ENCODE results near the gene HEBP1. TPM values are rescaled to one million over a fixed set of nuclear protein-coding genes. Genes with fewer than 3 reads are reported as not detected.

The HEBP1 gene
- total and polyA plus RNA-seq, 7 experiments from 2014 or later = 10.9 to 47.7 (median 16.4) TPM

GRCh38 chr12:12979731-12980259 is 20.3 kb downstream of the HEBP1 start:
- H3K4me1 Mint-ChIP-seq = no peaks in the 10 kb centered on the region
- no peak for ATAC-seq
- peaks cover 2 to 27% (median 9%) of the 10 kb centered on the region in 5 donors for H3K36me3 Mint-ChIP-seq
- H3K4me3 Mint-ChIP-seq = no peak overlapping the region
- Histone ChIP-seq H3K27ac (ENCODE audit: low read depth, low read length) (no peak overlapping the region), H3K4me3 (ENCODE audit: low read length) (no peak overlapping the region), H3K36me3 (ENCODE audit: control insufficient read depth in 2 of 3, insufficient read depth in 3 of 3, low read length in 3 of 3) (peaks cover 0 to 27% (median 0%) of the 10 kb centered on the region in 3 experiments), H3K9me3 (ENCODE audit: control insufficient read depth in 2 of 3, low read length in 3 of 3) (no peaks in the 10 kb centered on the region), H3K4me1 (ENCODE audit: control insufficient read depth in 2 of 2, insufficient read depth in 2 of 2, low read length in 2 of 2) (no peaks in the 10 kb centered on the region), H3K27me3 (ENCODE audit: control insufficient read depth in 2 of 2, insufficient read depth in 2 of 2, low read length in 2 of 2) (no peaks in the 10 kb centered on the region)
- intact Hi-C loops (cut with micrococcal nuclease) = no loop called here
- no peak for DNase-seq
- CTCF ChIA-PET = interaction anchor here (1.6 kb wide), 1 partner anchor 63 kb away, joined by 5 read pairs; no protein-coding TSS in a partner anchor
- no peaks in the 10 kb centered on the region for H3K27me3 Mint-ChIP-seq
- peaks cover 0 to 4% (median 0%) of the 10 kb centered on the region in 11 donors for H3K9me3 Mint-ChIP-seq
- no peak overlapping the region for H3K27ac Mint-ChIP-seq
- POLR2A ChIA-PET = no interaction called here

- Mint-ChIP-seq H3K36me3 (peaks cover 8 to 30% (median 16%) of the 10 kb centered on the region in 5 donors), H3K9me3 (peaks cover 0 to 10% (median 4%) of the 10 kb centered on the region in 11 donors), H3K4me3 (no peak overlapping the region), H3K27ac (no peak overlapping the region), H3K27me3 (no peaks in the 10 kb centered on the region), H3K4me1 (peaks cover 0 to 3% (median 0%) of the 10 kb centered on the region in 7 donors)
- no peak overlapping the region for H3K4me3 ChIP-seq (ENCODE audit: low read length)
- intact Hi-C loops (cut with micrococcal nuclease) = no loop called here
- no peaks in the 10 kb centered on the region for H3K27me3 ChIP-seq (ENCODE audit: control insufficient read depth in 2 of 2, insufficient read depth in 2 of 2, low read length in 2 of 2)
- H3K36me3 ChIP-seq (ENCODE audit: control insufficient read depth in 2 of 3, insufficient read depth in 3 of 3, low read length in 3 of 3) = peaks cover 0 to 34% (median 0%) of the 10 kb centered on the region in 3 experiments
- no peaks in the 10 kb centered on the region for H3K4me1 ChIP-seq (ENCODE audit: control insufficient read depth in 2 of 2, insufficient read depth in 2 of 2, low read length in 2 of 2)
- DNase-seq (no peak), ATAC-seq (no peak)
- ChIA-PET CTCF (interaction anchor here (1.6 kb wide), 1 partner anchor 62 kb away, joined by 5 read pairs; no protein-coding TSS in a partner anchor), POLR2A (no interaction called here)
- H3K27ac ChIP-seq (ENCODE audit: low read depth, low read length) = no peak overlapping the region
- no peaks in the 10 kb centered on the region for H3K9me3 ChIP-seq (ENCODE audit: control insufficient read depth in 2 of 3, low read length in 3 of 3)
These were observed 20.9 kb downstream of the HEBP1 start for GRCh38 chr12:12979126-12979525.

GRCh38 chr12:12977231-12977630 is 22.8 kb downstream of the HEBP1 start:
- Mint-ChIP-seq H3K27ac (no peak overlapping the region), H3K9me3 (peaks cover 5 to 25% (median 14%) of the 10 kb centered on the region in 11 donors), H3K27me3 (no peaks in the 10 kb centered on the region), H3K4me3 (no peak overlapping the region), H3K36me3 (peaks cover 23 to 44% (median 32%) of the 10 kb centered on the region in 5 donors), H3K4me1 (peaks cover 0 to 3% (median 0%) of the 10 kb centered on the region in 7 donors)
- no peaks in the 10 kb centered on the region for H3K4me1 ChIP-seq (ENCODE audit: control insufficient read depth in 2 of 2, insufficient read depth in 2 of 2, low read length in 2 of 2)
- intact Hi-C loops (cut with micrococcal nuclease) = no loop called here
- H3K4me3 ChIP-seq (ENCODE audit: low read length) = no peak overlapping the region
- ChIA-PET CTCF (no interaction called here), POLR2A (no interaction called here)
- DNase-seq = no peak
- ATAC-seq = no peak
- H3K36me3 ChIP-seq (ENCODE audit: control insufficient read depth in 2 of 3, insufficient read depth in 3 of 3, low read length in 3 of 3) = peaks cover 0 to 48% (median 0%) of the 10 kb centered on the region in 3 experiments
- H3K9me3 ChIP-seq (ENCODE audit: control insufficient read depth in 2 of 3, low read length in 3 of 3) = peaks cover 0 to 13% (median 0%) of the 10 kb centered on the region in 3 experiments
- no peak overlapping the region for H3K27ac ChIP-seq (ENCODE audit: low read depth, low read length)
- no peaks in the 10 kb centered on the region for H3K27me3 ChIP-seq (ENCODE audit: control insufficient read depth in 2 of 2, insufficient read depth in 2 of 2, low read length in 2 of 2)

GRCh38 chr12:12976366-12976765 is 23.7 kb downstream of the HEBP1 start:
- Histone ChIP-seq H3K36me3 (ENCODE audit: control insufficient read depth in 2 of 3, insufficient read depth in 3 of 3, low read length in 3 of 3) (peaks cover 0 to 42% (median 0%) of the 10 kb centered on the region in 3 experiments), H3K27ac (ENCODE audit: low read depth, low read length) (no peak overlapping the region), H3K4me3 (ENCODE audit: low read length) (no peak overlapping the region), H3K4me1 (ENCODE audit: control insufficient read depth in 2 of 2, insufficient read depth in 2 of 2, low read length in 2 of 2) (no peaks in the 10 kb centered on the region), H3K9me3 (ENCODE audit: control insufficient read depth in 2 of 3, low read length in 3 of 3) (peaks cover 0 to 13% (median 0%) of the 10 kb centered on the region in 3 experiments), H3K27me3 (ENCODE audit: control insufficient read depth in 2 of 2, insufficient read depth in 2 of 2, low read length in 2 of 2) (no peaks in the 10 kb centered on the region)
- Mint-ChIP-seq H3K9me3 (peaks cover 9 to 32% (median 20%) of the 10 kb centered on the region in 11 donors), H3K4me1 (peaks cover 0 to 3% (median 0%) of the 10 kb centered on the region in 7 donors), H3K27me3 (no peaks in the 10 kb centered on the region), H3K36me3 (peaks cover 27 to 53% (median 41%) of the 10 kb centered on the region in 5 donors), H3K4me3 (no peak overlapping the region), H3K27ac (no peak overlapping the region)
- intact Hi-C loops (cut with micrococcal nuclease) = no loop called here
- DNase-seq (no peak), ATAC-seq (no peak)
- ChIA-PET CTCF (no interaction called here), POLR2A (no interaction called here)

GRCh38 chr12:12975322-12976077 is 24.6 kb downstream of the HEBP1 start:
- intact Hi-C loops (cut with micrococcal nuclease) = loop anchor here in 1 of 2 donors (2.0 kb wide), 1 partner anchor 59 kb away; no protein-coding TSS in a partner anchor
- DNase-seq = no peak
- H3K27ac Mint-ChIP-seq = peak overlapping the region in 1 of 9 donors; percentile 12
- Histone ChIP-seq H3K4me3 (ENCODE audit: low read length) (no peak overlapping the region), H3K36me3 (ENCODE audit: control insufficient read depth in 2 of 3, insufficient read depth in 3 of 3, low read length in 3 of 3) (peaks cover 0 to 37% (median 0%) of the 10 kb centered on the region in 3 experiments), H3K27me3 (ENCODE audit: control insufficient read depth in 2 of 2, insufficient read depth in 2 of 2, low read length in 2 of 2) (no peaks in the 10 kb centered on the region), H3K4me1 (ENCODE audit: control insufficient read depth in 2 of 2, insufficient read depth in 2 of 2, low read length in 2 of 2) (no peaks in the 10 kb centered on the region), H3K9me3 (ENCODE audit: control insufficient read depth in 2 of 3, low read length in 3 of 3) (peaks cover 0 to 13% (median 0%) of the 10 kb centered on the region in 3 experiments), H3K27ac (ENCODE audit: low read depth, low read length) (no peak overlapping the region)
- peak; percentile 46 for ATAC-seq
- no peak overlapping the region for H3K4me3 Mint-ChIP-seq
- H3K36me3 Mint-ChIP-seq = peaks cover 27 to 59% (median 47%) of the 10 kb centered on the region in 5 donors
- POLR2A ChIA-PET = no interaction called here
- no peaks in the 10 kb centered on the region for H3K27me3 Mint-ChIP-seq
- CTCF ChIA-PET = no interaction called here
- H3K4me1 Mint-ChIP-seq = peaks cover 0 to 3% (median 0%) of the 10 kb centered on the region in 7 donors
- peaks cover 9 to 32% (median 20%) of the 10 kb centered on the region in 11 donors for H3K9me3 Mint-ChIP-seq

GRCh38 chr12:12974211-12974610 is 25.9 kb downstream of the HEBP1 start:
- no peak overlapping the region for H3K4me3 Mint-ChIP-seq
- H3K27me3 Mint-ChIP-seq = no peaks in the 10 kb centered on the region
- DNase-seq = no peak

More at GRCh38 chr12:12974211-12974610, 25.9 kb downstream of the HEBP1 start:
- peaks cover 9 to 32% (median 20%) of the 10 kb centered on the region in 11 donors for H3K9me3 Mint-ChIP-seq
- no peak overlapping the region for H3K4me3 ChIP-seq (ENCODE audit: low read length)
- peak overlapping the region in 1 of 9 donors; percentile 22 for H3K27ac Mint-ChIP-seq
- peaks cover 0 to 13% (median 0%) of the 10 kb centered on the region in 3 experiments for H3K9me3 ChIP-seq (ENCODE audit: control insufficient read depth in 2 of 3, low read length in 3 of 3)
- H3K36me3 Mint-ChIP-seq = peaks cover 27 to 65% (median 47%) of the 10 kb centered on the region in 5 donors
- no peak overlapping the region for H3K27ac ChIP-seq (ENCODE audit: low read depth, low read length)
- CTCF ChIA-PET = interaction anchor here (0.6 to 0.7 kb wide), 2 partner anchors 10 to 48 kb away, joined by 3 read pairs; no protein-coding TSS in a partner anchor
- intact Hi-C loops (cut with micrococcal nuclease) = loop anchor here in 1 of 2 donors (2.0 kb wide), 1 partner anchor 57 kb away; no protein-coding TSS in a partner anchor
- peaks cover 0 to 3% (median 0%) of the 10 kb centered on the region in 7 donors for H3K4me1 Mint-ChIP-seq
- H3K4me1 ChIP-seq (ENCODE audit: control insufficient read depth in 2 of 2, insufficient read depth in 2 of 2, low read length in 2 of 2) = no peaks in the 10 kb centered on the region
- no peaks in the 10 kb centered on the region for H3K27me3 ChIP-seq (ENCODE audit: control insufficient read depth in 2 of 2, insufficient read depth in 2 of 2, low read length in 2 of 2)
- peaks cover 0 to 28% (median 0%) of the 10 kb centered on the region in 3 experiments for H3K36me3 ChIP-seq (ENCODE audit: control insufficient read depth in 2 of 3, insufficient read depth in 3 of 3, low read length in 3 of 3)
- POLR2A ChIA-PET = no interaction called here
- ATAC-seq = no peak
